ENCODE results near the gene SDC1.

SDC1 gene

GRCh38 chr2:20226152-20226545 is 1.2 kb upstream of the SDC1 start:
- DNase-seq: no peak

DNA sequence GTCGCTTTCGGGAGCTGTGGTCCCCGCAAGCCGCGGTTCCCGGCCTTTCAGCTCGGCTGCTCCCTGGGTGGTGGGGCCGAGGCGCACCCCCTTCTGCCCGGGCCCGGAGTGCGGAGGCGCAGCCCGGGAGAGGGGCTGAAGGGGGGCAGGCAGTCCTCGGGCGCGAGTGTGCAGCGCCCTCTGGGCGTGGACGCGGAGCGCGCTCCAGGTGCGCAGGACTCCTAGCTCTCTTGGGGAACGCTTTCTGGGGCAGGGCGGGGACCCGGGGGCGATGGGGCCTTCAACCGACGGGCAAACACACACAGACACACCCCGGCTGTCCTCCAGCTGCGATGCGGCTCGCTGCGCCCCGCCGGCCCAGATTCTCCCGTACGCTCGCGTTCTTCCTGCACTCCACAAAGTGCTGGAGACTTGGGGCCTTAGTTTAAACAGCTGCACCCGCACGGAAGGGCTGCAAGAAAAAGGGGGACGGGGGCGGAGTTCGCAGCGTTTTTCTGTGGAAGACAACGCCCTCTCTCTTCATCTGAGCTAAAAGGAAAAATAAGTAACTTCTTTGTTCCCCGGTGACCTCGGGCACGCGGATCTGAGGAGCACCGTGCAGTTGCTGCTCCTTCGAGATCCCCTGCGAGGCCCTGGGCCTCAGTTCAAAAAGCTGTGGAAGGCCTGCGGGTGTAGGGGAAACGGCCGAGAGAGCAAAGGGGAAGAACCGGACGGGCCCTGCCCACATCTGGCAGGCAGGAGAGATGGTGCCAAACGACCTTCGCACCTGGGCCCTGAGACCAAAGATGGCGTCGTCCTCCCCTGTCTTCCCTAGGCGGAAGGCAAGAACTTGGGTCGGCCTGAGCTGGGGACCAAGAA is 593 bp upstream of the SDC1 start:
- DNase-seq: no peak

DNA sequence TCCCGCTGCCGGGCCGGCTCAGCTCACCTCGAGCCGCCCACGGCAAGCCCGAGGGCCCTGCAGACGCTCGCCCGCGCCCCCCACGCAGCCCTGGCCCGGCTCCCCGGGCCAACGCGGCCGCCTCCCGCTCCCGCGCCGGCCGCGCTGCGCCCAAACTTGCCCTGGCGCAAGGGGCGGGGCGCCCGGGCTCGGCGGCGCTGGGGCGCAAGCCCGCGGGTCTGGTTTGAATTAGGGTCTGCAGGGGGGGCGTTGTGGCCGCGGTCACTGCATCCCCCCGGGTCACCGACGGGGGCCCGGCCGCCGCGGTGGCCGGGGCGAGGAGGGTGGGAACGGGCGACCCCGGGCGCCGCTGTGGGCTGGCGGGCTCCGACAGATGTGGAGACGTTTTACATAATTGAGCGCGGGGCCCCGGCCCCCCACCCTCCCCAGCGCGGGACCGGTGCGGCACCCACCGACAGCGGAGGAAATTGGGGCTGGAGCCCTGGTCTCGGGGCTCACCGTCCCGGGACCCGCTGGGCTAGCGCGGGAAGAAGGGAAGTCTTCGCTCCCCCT is 690 bp downstream of the SDC1 start:
- no peak for DNase-seq

- no peak for DNase-seq
Observed at GRCh38 chr2:20223407-20224163, 1.3 kb downstream of the SDC1 start.

DNA sequence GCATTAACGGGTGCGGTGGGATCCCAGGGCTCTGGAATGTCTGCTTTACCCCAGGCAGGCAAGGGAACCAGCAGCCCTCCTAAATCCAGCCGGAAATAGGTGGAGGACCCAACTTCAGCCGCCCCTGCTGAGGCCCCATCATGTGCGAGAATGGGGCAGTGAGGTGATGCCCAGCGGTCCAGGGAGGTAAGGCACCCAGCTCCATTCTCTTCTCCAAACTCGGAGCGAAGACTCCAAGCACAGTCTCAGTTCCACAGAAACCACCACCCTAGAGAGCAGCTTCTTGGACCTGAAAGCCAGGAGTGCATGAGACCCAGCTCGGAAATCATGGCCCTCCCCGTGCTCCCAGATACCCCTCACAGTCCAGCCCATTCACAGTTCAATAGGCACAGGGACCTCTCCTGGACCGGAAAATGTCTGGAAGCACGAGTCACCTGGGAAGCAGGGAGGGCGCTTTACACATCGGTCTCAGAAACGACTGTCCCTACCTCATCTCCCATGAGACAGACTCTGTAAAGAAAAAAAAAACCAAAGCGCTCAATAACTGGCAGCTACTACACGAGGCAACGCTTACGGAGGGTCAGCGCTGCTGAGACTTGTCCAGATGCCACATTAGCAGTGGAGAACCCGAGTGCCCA is 2.0 kb downstream of the SDC1 start:
- DNase-seq: no peak

- DNase-seq: no peak
Observed at GRCh38 chr2:20222014-20222768, 2.7 kb downstream of the SDC1 start.

DNA sequence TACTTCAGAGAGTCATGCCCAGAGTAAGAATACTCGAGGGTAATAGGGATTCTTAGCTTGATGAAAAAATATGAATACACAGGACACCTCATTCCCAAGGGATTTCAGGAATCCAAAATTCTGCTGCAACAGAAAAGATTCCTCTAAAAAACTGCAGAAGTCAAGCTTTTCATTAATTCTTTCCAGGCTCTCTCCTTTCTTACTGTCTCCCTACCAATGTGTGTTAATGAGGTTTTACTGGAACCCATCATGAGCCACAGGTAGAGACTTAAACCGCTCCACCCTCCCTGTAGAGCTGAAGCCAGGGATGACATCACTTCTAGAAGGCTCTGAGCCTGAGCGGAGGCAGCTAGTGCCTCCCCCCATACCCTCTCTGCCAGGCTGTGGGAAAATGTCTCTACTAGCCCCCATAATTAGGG is 3.4 kb downstream of the SDC1 start:
- DNase-seq: no peak

GRCh38 chr2:20220806-20221554 is 4.0 kb downstream of the SDC1 start:
- no peak for DNase-seq

GRCh38 chr2:20219763-20220380 is 5.1 kb downstream of the SDC1 start:
- DNase-seq: no peak

- no peak for DNase-seq
Observed at GRCh38 chr2:20218331-20219320, 6.3 kb downstream of the SDC1 start.

DNA sequence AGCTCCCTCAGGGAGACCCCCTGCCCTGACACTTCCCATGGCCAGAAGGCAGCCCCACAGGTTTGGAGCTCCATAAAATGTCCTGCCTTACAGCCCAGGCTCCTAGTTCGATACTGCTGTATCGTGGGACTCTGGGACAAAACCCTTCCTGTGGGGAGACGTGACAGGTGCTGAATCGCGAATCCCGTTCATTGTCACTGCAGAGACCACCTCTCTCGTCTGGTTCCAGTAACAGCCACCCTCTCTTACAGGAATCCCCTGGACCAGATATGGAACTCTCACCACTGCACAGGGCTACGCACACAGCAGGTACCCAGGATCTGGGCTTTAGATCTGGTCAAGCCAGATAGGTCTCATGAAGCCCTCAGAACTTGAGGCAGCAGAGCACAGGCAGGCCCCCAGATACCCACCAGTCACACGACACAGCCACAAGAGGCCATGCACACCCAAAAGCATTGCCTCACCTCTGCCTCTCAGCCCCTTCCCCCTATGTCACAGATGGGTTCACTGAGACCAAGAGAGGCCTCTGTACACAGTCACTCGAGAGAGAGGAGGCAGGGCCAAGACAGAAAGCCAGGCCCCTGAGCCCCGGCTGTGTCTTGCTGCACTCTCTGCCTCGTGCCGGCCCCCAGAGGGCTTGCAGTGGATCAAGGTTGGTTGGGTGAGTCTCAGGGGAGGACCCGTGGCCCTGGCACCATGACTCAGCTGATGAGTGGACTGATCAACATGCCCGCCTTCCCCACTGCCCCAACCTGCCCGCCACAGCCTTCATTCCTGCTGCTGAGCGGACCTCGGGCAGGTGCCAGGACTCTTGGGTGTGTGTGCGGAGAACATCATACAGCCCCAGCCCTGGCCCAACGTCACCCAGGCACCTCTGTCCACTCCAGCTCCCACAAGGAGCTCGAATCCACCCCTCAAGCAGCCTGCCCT is 7.6 kb downstream of the SDC1 start:
- DNase-seq: no peak

DNA sequence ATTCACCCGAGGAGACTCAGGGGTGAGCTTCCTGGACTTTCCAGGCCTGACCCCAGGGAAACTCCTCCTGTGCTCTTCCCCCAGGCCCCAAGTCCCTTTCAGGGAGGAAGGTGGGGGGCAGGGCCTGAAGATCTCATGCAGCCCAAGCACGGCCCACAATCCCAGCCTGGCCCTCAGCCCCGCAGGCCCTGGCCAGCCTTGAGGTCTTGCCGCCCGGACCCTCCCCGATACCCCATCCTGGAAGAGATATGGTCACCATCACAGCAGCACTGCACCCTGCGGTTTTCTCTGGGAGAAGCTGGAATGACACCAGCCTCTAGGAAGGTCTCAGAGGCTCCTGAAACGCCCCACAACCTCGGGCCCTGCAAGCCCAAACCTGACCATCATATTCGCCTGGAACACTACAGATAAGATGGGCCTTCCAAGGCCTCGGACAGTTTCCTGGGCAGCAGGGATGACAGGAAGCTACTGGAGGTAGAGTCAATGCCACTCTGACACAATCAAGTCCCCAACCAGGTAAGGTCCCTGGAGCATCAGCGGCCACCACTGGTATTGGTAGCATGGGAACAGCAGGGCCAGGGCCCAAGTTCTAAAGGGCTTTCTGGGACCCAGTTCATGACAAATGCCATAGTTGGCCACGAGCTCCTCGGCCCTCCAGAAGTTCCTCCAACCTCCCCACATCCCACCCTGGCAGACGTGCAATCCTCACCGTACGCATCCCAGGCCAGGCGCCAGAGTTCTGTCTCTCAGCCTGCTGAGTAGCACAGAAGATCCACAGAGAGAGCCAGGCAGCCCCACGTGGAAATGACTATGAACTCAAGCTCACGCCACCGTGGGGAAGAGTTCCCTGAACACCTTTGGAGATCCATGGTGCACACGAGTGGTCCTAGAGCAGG is 8.6 kb downstream of the SDC1 start:
- no peak for DNase-seq

DNA sequence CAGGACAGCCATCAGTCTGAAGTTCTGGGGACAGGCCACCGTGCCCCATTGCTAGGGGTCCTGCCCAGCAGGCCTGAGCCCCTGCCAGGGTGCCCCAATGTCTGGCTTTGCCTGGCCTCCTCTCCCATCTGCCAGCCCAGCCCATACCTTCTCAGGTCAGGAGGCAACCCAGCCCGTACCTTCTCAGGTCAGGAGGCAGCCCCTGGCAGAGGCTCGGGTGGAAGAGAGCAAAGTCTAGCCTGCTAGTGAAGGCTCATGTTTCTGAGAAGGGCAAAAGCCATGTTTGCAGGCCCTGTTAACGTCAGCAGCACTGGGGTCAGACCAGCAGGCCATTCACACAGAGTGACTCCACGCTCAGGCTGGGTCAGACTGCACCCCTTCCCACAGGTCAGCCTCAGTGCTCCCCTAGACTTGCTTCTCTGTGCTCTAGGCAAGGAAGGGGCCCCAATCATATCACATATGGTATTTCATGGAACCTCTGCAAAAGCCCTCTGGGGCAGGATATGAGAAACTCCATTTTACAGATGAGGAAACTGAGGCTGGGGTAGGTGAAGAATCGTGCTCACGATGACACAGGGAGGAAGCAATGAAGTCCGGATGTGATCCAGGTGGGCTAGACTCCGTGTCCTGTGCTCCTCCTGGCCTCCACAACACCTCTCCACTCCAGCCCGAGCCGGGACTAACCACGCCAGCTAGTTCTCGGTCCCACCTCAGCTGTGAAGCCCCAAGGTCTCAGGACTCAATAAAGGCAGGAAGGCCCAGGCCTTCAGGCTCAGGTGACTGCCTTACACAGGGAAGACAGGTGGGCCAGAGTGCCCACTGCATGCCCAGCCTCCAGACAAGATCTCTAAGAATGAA is 9.5 kb downstream of the SDC1 start:
- DNase-seq: no peak

DNA sequence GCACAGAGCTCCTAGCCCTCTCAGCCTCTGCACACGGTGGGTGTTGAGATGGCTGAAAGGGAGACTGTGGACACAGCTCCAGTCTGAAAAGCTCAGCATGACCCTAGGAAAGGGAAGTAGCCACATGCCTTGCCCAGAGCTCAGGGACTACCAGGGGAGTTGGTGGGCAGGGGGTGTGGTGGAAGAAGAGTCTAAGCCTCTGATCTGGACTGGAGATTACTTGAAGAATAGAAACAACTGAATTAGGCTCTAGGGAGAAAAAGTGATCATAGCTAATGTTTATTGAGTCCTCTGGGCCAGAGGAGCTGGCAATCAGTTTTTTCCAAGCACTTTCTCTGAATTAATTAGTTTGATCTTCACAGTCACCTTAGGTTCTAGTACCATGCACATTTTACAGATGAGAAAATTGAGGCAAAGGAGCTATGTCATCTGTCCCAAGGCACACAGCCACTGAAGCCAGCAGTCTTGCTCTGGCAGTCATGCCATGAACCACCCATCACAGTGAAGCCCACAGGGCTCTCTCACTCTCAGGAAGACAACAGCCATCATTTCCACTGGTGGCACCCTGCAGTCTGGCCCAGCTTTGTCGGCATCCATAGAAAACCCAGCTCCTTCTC is 10.3 kb downstream of the SDC1 start:
- no peak for DNase-seq

DNA sequence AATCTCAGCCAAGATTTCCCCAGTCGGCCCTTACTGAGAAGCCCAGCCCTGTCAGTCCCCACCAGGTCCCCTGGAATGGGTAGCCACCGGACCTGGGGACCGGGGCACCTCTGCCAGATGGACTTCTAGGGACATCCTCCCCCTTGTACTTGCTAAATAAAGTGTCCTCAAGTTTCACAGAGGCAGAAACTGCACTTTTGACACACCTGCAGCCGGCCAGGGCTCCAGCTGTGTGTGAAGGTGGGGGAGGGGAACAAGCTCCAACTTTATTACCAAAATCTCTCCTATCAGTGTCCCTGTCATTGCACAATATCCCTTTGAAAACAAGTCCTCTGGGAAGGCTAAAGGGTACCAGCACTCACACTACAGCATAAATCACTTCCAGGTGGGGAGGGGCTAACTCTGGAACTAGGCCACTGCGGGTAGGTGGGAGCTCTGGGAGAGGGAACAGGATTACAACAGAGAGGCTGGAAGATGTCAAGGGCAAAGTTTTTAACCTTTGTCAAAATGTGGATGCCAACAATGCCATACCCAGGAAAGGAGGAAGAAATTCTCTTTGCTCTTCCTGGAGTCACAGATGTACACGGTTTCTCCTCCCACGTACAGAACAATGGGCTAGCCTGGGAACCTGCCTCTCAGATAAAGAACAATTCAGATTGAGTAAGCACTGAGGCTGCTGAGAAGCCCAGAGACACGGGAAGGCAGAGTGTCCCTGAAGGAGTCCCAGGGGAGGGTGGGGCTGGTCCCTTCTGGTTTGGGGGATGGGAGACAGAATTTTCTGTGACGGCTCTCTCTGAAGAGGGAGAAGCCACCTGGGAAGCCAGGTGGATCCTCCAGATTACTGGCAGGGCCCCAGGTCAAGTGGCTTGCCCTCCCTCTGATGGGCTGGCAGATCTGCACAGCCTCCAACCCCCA is 11.0 kb downstream of the SDC1 start:
- no peak for DNase-seq
